ENCODE results near the gene EML6. TPM values are rescaled to one million over a fixed set of nuclear protein-coding genes. Genes with fewer than 3 reads are reported as not detected.

EML6 gene
- total and polyA plus RNA-seq, 2 of the 13 experiments (the other 11 are each of a cell fraction or from before 2014, with no cell fraction given), result 17.2 to 32.4 TPM

DNA sequence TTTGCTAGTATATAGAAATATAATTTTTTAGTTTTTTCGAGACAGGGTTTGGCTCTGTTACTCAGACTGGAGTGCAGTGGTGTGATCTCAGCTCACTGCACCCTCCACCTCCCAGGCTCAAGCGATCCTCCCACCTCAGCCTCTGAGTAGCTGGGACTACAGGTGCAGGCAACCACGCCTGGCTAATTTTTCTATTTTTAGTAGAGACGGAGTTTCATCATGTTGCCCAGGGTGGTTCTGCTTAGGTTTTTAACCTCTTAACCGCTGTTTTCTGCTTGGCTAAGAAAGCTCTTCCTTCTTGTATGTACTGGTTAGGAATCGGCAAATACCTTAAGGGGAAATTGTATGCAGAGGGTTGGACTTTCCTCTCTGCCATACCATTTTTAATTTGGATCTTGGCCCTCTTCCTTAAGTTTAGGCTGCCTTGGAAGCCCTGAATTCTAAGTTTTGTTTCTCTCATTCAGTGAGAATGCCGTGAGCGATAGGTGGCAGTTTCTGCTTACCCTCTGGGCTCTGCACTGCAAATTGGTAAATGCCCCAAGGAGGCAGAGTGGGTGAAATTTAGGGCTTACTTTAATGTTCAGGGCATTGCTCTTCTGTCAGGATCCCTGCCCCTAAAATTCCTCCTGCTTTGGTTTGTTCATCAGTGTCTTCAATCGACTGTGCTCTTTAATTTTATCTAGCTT is 32.3 kb downstream of the EML6 start (continued):
- TF ChIP-seq, protein P1, sequence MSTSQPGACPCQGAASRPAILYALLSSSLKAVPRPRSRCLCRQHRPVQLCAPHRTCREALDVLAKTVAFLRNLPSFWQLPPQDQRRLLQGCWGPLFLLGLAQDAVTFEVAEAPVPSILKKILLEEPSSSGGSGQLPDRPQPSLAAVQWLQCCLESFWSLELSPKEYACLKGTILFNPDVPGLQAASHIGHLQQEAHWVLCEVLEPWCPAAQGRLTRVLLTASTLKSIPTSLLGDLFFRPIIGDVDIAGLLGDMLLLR (CRISPR knock-in tag; IDR thresholded peaks at IDR 0.05), result no peak

GRCh38 chr2:54757500-54757899 is 34.0 kb downstream of the EML6 start:
- no peak overlapping the region for H3K4me2 ChIP-seq (ENCODE audit: low read depth, low read length)
- no peaks in the 10 kb centered on the region for H3K36me3 ChIP-seq (replicated peaks in 1 of 2; ENCODE audit: control insufficient read depth in 1 of 2, insufficient read depth in 2 of 2, low read length in 2 of 2)
- no peak for ATAC-seq
- CTCF ChIA-PET (ENCODE audit: low intra/inter-chr PET ratio, low total read pairs), result no interaction called here
- in situ Hi-C loops (cut with HindIII; ENCODE audit: extremely low pct_ligation_motif_present, low pct_unique_long_range_greater_than_20kb) (no loop called here), intact Hi-C loops (cut with micrococcal nuclease; ENCODE audit: unreplicated experiment) (no loop called here)
- 96% methylated on average over 4 of the region's 4 CpGs for WGBS (ENCODE audit: low lambda C conversion rate)
- POLR2A ChIA-PET, result no interaction called here
- H2AFZ ChIP-seq (ENCODE audit: low read length), result no peak overlapping the region
- no peak for DNase-seq (ENCODE audit: low spot score)
- H3K27me3 ChIP-seq (ENCODE audit: control insufficient read depth in 1 of 2, insufficient read depth in 2 of 2, low read length in 2 of 2), result no peaks in the 10 kb centered on the region
- no peaks in the 10 kb centered on the region for H4K20me1 ChIP-seq (ENCODE audit: insufficient read depth, low read length)
- no peaks in the 10 kb centered on the region for H3K9me3 ChIP-seq (ENCODE audit: low read length)
- BruUV-seq (replicated peaks), result no TSS peak
- no peak for FAIRE-seq
- no peak overlapping the region for H3K27ac ChIP-seq (ENCODE audit: extremely low read length, insufficient read depth, low read length)
- no peak for TF ChIP-seq ZNF550 (CRISPR knock-in tag; IDR thresholded peaks at IDR 0.05; ENCODE audit: borderline replicate concordance)
- no peak for TF ChIP-seq MBNL3 (CRISPR knock-in tag; conservative IDR thresholded peaks at IDR 0.05)
- TF ChIP-seq ZNF317 (CRISPR knock-in tag; IDR thresholded peaks at IDR 0.05), result no peak
- TF ChIP-seq ZBTB39 (CRISPR knock-in tag; IDR thresholded peaks at IDR 0.05), result no peak
- no peaks in the 10 kb centered on the region for H3K79me2 ChIP-seq (ENCODE audit: insufficient read depth, low read length)
- H3K4me3 ChIP-seq (replicated peaks in 1 of 3; ENCODE audit: insufficient read depth in 1 of 3, low read depth in 2 of 3, low read length in 3 of 3), result no peak overlapping the region
- H3K4me1 ChIP-seq (ENCODE audit: insufficient read depth, low read length), result no peaks in the 10 kb centered on the region
- H3K9ac ChIP-seq (ENCODE audit: insufficient read depth, low read depth, low read length), result no peak overlapping the region
